Sciatic nerve (tissue), 2 donors: ENCODE measurements around the gene SAMD9. TPM values are rescaled to one million over a fixed set of nuclear protein-coding genes. Genes with fewer than 3 reads are reported as not detected.
"Not testable (repeated sequence)": the region's sequence is repeated elsewhere in the genome, so short reads cannot be mapped to it uniquely, and the experiment has no call there.

Source experiments
- ATAC-seq: fragments of 200-7000 bp; cut with Tn5 transposase; one replicate; pipeline ENCODE4 v1.9.1; 2020; ENCODE audit warnings: mild to moderate bottlenecking, moderate library complexity
- DNase-seq: peaks from one replicate; pipeline ENCODE4 v3.0.0-alpha.2; 2020; ENCODE audit warnings: low spot score
- intact Hi-C: fragments of 100-400 bp; cut with DNase I; formaldehyde crosslinking; loops from one replicate; pipeline ENCODE4 v1.14.2; 2022
- total RNA-seq: library from RNA; stranded (reverse); fragmentation: NEBNext Ultra II Directional; extraction: Animal tissue kit (Norgen Biotek cat#: 25700); gene quantifications from one replicate; pipeline ENCODE4 v1.2.1, GENCODE V29; 2021
- donor health status: DM: no; HTN: no; CAD: no.
- donor health status: DM: no; HTN: no; CAD: no.

The SAMD9 gene
- 10.2 TPM for total RNA-seq

DNA sequence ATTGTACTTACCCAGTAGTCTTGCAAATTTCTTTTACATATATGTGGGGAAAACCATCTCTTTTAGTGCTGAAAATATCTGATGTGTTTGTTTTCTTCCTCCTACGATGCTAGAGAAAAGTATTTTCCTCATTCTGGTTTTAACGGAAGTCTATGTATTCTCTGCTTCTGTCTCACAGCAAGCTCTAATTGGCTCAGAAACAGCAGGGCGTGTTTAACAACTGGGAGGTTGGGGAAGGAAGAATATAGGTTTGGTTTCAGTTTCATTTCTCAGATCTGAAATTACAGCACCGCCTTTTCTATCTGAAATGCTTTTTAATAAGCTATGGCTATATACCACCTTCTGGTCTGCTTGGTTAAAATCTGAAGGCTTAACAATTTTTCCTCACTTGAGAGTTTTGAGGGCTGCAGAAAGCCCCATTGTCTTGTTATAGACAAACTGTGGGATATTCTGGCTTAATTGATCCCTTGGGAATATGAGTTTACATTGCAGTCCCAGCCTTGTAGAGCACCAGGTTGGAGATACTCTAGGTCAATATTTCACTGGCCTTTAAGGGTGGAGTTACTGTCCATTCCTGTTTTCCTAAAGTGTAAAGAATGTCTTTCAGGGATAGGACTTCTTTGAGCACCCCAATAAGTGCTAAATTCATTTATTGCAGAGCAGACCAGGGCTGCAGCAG, at the start of gene SAMD9:
Gene SAMD9, minus strand, starts transcription at position 128 of the 679 bp plus-strand sequence. CDS start 11,882 bp downstream, outside the sequence.
- DNase-seq (no peak), ATAC-seq (peak; percentile 97)
- intact Hi-C loops = no loop called here

DNA sequence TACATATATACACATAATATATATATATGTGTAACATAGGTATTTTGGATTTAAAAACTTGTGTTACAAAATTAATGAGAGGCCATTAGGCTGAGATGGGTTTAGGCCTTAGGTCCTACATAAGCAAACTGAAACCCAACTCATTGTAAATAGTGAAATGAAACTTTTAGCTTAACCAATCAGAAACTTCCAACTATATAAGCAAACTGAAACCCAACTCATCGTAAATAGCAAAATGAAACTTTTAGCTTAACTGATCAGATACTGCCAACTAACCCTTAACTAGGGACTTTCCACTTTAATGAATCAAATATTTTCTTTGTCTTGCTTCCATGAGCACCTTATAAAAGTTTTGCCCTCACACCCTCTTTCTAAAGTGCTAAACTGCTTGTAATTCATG, 47.7 kb upstream of the SAMD9 start:
- DNase-seq (no peak), ATAC-seq (no peak)
- intact Hi-C loops = no loop called here

DNA sequence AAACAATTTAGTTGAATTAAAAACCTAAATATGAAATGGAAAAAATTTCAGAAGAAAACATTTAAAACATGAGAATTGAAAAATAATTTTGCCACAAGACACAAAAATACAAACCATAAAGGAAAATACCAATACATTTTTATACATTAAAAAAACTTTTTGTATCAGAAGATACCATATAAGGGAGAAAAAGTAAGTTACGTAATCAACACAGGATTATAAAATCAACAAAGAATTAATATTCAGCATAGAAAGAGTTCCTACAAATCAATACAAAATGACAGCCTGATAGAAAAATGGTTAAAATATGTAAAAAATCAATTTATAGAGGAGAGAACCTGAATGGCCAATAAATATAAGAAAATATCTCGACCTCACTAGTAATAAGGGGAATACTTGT, 47.0 kb upstream of the SAMD9 start:
- intact Hi-C loops = no loop called here
- DNase-seq = no peak
- no peak for ATAC-seq

DNA sequence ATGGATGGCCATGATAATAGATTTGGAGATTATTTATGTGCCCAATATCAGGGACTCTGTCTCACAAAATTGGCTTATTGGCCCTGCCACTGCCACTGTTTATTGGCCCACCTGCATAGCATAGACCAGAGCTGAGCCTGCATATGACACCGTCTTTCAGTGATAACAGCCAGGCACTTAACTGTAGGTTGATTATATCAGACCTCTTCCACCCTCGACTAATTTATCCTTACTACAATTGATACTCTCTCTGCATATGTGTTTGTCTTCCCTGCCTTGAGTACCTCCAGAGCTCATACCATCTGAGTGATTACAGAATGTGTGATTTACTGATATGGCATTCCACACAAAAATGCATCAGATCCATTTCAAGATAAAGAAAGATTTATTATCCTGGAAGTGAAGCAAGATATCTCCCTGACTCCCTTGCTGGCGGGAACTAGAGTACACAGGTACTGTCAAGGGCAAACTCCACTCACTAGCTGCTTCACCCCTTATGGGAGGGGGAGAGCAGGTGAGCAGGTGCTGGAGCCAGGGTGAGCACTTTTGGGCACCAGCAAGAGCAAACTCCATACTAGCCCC, 43.5 kb upstream of the SAMD9 start:
- ATAC-seq (no peak), DNase-seq (no peak)
- intact Hi-C loops = no loop called here

DNA sequence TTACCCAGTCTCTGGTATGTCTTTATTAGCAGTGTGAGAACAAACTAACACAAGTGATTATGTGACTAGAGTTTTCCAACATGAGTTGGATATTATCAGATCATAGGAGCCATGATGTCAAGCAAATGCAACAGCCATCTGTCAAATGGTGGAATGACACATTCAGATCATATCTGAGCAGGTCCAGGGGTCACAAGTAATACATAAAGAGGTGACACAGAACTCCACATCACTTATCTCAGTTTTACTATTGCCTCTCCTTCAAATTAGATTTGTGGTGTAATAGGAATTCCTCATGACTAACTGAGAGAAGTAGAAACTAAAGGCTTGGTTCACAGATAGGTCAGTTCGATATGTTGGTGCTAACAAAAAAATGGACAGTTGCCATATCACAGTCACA, 42.6 kb upstream of the SAMD9 start:
- no peak for ATAC-seq
- intact Hi-C loops = no loop called here
- no peak for DNase-seq

DNA sequence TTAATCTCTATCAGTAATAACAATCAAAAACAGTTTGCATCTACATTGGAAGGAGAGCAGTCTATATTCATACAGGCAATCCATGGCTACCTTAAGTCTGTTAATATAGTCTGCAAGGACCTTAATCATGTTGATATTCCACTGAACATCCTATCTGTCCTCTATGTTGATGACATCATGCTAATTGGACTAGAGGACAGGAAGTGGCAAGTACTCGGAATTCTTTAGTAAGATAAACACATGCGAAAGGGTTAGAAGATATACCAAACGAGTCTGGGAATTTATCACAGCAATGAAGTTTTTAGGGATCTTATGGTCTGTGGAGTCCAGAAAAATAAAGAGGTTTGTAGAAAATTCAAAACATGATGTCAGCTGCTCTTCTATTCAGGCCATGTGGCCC, 41.7 kb upstream of the SAMD9 start:
- DNase-seq (no peak), ATAC-seq (no peak)
- intact Hi-C loops = no loop called here

DNA sequence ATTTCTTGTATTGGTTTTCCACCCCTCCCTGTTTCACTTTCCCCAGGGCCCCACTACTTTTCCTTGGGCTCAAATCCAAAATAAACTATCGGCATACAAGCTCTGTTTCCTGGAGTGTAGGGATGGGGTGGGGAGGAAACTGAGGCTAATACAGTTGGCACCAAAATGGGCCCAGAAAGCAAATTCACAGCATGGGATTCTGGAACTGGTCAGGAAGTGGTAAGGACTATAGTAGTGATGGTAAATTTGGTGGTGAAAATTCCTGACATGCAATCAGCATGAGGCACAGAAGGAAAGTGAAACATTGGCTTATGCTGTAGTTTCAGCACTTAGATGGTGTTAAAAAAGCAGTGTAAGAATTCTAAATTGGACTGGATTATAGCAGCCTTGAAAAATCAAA, 39.1 kb upstream of the SAMD9 start:
- DNase-seq (no peak), ATAC-seq (no peak)
- intact Hi-C loops = no loop called here

DNA sequence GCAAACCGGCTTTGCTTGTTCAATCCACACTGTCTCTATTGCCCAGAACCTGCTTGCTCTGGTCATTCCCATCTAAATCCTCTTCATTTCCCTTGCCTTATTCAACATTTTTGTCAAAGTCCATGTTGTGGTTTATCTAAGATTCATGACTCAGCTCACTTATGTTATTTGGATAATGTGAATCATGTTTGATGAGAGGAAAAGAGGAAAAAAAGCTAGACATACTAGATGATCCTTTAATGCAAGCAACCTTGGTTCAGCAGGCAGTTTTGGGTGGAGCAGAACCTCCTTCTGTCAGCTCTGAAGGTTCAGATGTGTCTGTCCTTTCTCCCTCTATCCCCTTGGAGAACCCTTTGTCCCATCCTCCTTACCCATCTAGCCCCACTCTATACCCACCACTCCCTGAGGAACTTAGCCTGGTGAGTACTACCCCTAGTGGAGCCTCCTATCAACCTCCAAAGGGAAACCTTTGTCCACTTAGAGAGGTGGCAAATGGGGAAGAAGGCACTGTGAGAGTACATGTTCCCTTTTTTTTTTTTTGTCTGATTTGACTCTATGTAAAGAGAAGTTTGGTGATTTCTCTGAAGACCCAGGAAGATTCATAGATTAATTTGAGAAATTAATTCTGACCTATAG, 32.5 kb upstream of the SAMD9 start:
- intact Hi-C loops = no loop called here
- DNase-seq = no peak
- ATAC-seq = no peak

DNA sequence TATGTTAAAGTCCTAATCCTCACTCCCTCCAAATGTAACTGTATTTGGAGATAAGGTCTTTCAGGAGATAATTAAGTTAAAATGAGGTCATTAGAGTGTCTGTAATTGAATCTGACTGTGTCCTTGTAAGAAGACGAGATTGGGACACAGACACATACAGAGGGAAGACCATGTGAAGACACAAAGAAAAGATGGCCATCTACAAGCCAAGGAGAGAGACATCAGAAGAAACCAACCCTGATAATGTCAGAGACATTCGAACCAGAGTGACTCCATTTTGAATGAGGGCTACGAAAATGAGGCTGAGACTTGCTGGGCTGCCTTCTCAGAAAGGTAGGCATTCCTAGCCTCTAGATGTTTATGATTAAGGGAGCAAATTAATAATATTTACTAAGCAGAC, 30.9 kb upstream of the SAMD9 start:
- intact Hi-C loops = no loop called here
- ATAC-seq = no peak

DNA sequence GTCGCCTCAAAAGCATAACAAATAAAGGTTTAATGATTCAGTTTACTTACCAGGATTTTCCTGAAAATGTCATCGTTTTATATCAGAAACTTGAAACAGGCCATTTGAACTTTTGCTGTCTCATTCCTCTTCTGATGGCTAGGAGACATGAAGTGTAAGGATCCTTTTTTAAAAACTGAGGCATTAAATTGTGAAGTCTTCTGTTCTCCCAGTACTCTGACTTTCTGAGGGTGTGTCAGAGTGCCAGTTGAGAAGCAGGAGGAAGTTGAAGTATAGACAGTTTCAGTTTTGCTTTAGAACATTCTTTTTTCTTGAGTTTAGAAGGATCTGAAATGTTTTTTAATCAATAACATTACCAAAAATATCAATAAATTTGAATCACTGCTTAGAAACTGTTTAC, 30.4 kb upstream of the SAMD9 start, which contains the start of gene SAMD9L:
Gene SAMD9L, minus strand, starts transcription at position 242 of the 400 bp plus-strand sequence. CDS start 12,414 bp downstream, outside the sequence.
- ATAC-seq = peak; percentile 78
- DNase-seq = no peak
- intact Hi-C loops = no loop called here

More for the DNA sequence above, 30.9 kb upstream of the SAMD9 start:
- DNase-seq = no peak

DNA sequence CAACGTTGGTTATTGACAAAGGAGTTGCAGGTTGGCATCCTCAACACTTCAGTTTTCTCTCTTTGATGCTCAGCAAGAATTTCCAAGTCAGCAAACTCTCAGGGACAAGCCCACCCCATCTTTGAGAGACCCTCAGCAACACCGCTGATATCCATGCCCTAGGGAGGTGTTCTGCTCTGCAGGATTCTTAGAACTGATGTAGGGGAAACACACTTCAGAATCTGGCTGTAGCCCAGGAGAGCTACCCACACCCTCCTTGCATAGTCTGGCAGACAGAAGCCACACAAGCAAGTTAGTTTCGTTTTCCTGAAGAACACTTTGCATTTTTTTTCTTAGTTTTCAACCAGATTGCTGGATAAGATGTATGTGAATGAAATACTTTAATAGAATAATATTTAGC, 29.6 kb upstream of the SAMD9 start:
- peak; percentile 82 for ATAC-seq
- peak; percentile 48 for DNase-seq
- intact Hi-C loops = no loop called here

DNA sequence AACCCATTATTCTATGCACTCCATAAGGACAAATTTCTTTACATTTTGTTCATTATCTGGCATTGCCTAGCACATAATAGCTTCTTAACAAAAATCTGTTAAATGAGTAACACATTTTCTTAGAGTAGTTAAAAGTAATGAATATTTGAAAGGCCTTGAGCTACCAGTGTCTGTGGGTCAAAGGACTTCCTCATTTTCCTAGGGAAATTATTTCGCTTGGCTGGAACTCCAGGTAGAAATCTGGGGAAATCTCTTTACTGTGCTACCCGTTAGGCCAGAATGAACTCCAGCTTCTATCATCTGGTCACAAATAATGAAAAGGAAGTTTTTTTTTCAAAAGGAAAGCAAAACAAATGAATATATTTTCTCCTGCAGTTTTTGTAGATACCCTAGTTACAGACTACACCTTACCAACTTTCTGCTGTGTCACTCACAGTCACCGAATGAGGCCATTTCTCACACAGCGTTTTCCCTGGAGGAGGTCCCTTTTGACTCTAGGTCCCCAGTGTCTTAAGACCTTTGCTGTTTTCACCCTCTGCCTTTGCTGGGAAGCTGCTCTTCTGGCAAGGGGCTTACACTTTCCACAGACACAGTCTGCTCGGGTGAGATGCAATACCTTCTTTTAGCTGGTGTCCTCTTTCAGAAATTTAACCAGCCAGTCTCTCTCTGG, 28.8 kb upstream of the SAMD9 start:
- ATAC-seq (peak; percentile 32), DNase-seq (no peak)
- intact Hi-C loops = no loop called here

DNA sequence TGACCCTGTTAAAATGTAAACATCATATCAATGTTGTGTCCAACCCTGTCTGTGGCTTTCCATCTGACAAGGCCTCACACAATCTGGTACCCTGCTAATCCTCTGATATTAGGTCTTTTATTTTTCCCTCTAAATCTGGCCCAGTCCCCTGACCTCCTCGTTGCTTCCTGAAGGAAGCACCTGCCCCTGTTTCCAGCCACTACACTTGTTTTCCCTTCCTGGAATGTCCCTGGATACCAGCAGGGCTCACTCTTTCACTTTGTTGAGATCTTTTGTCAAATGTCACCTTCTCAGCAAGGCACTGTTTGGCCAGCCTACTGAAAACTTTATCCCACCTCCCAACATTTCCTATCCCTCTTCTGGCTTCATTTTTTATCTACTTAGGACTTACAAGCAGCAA, 28.3 kb upstream of the SAMD9 start:
- intact Hi-C loops = no loop called here
- DNase-seq = no peak
- no peak for ATAC-seq

DNA sequence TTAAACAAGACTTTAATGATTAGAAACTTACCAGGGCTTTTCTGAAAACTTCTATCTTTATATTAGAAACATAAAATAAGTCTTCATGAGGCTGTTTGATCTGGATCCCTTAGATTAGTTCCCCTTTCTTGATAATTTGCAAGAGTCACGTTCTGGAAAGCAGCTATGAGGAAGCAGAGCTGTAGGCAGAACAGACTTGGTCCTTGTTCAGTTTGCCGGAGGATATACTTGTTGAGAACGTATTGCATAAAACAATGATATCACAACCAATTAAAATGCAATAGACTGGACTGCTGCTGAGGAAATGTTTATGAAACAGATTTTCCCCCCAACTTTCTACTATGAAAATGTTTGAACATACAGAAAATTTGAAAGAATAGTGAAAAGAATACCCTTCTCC, 27.6 kb upstream of the SAMD9 start:
- DNase-seq (no peak), ATAC-seq (no peak)
- intact Hi-C loops = no loop called here

DNA sequence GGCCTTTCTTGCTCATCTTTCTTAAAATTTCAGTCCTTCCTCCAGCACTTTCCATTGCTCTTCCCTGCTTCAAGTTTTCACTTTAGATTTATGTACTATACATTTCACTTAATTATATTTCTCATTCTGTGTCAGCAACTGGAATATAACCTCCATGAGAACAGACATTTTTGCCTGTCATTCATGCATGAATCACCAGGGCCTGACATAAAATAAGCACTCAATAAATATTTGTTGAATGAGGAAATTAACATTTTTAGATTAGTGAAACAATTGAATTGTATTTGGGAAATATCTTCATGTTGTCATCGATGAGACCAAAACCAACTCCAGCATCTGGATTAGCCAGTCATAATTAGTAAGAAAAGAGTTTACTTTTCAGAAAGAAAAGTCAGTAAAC, 24.3 kb upstream of the SAMD9 start:
- intact Hi-C loops = no loop called here
- no peak for ATAC-seq
- DNase-seq = no peak

DNA sequence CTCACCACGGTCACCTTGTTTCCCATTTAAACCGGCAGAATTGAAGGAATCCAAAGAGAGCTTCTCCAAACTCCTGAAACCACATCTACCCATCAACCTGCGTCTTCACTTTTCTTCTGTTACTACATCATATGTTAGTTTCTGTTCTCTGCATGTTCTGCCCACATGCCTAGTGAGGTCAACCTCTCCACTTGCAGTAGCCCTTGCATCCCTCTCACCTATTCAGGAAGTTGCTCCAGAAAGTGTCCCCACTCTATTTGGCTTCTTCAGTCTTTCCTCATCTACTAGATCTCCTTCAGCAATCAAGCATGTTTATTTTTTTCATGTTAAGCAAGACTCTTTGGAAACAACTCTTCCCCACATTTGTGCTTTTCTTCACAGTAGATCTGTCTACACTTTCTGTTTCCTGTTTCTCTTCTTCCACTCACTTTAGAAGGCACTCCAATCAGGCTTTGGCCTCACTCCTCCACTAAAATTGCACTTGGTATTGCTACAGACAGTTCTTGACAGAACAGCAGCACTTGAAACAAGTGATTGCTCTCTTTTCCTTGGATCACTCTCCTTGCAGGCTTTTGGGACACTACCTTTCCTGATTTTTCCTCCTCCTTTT, 22.9 kb upstream of the SAMD9 start:
- intact Hi-C loops = no loop called here
- ATAC-seq = no peak

DNA sequence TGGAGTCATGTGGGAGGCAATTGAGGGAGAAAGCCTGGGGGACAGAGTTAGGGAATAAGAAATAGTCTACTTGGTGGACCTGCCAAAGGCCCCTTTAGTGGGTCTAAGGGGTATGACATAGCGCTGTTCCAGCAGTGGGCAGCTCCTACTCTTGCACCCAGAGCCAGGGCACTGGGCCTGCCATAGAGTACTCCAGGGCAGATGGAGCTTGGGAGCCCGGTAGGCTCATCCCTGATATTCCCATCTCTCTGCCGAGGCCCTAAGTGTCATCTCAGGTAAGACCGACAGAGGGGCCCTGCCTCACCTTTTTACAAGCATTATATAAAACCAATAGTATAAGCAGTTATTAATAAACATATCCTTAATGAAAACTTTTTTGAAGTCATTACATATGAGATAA, 20.8 kb upstream of the SAMD9 start:
- ATAC-seq (no peak), DNase-seq (no peak)
- intact Hi-C loops = no loop called here

More for the DNA sequence above, 22.9 kb upstream of the SAMD9 start:
- no peak for DNase-seq

DNA sequence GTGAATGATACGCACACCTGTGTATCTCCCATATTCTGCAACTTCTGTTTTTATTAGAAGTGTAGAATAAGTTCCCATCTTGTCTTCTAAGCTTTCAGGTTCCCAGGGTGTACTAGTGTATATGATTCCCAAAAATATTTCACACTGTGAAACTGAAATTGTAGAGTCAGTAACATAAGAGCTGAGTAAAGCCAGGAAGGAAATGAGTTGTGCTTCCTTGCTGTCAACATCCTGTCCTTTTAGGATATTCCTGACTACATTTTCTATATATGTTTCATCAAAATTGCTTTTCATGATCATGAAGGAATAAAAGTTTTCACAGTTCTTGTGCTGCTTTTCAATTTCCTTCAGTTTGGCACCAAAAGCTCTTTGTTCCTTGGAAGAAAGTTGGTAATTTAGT, 15.2 kb upstream of the SAMD9 start:
- intact Hi-C loops = no loop called here
- DNase-seq = no peak
- no peak for ATAC-seq

DNA sequence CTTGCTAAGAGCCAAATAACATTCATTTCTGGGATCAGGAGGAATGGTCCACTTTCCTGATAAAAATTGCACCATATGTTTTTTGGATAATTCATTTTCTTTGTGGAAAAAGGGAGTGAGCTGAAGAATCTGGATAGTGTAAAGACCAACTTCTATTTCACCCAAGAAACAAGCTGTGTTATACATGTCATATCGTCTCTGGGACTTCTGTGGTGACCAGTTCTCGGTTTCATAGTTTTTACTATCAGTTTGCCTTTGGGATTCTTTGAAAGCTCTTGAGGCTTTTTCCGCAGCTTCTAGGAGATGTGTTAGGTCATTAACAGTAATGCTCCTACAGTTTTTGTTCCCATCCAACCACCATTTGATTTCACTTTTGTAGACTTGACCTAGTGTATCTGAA, 14.4 kb upstream of the SAMD9 start:
- ATAC-seq = no peak
- DNase-seq = no peak
- intact Hi-C loops = no loop called here

DNA sequence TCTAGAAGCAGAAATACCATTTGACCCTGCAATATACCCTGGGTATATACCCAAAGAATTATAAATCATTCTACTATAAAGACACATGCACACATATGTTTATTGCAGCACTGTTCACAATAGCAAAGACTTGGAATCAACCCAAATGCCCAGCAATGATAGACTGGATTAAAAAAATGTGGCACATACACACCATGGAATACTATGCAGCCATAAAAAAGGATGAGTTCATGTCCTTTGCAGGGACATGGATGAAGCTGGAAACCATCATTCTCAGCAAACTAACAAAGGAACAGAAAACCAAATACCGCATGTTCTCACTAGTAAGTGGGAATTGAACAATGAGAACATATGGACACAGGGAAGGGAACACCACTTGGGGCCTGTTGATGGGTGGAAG, 9.2 kb upstream of the SAMD9 start:
- DNase-seq, ATAC-seq, intact Hi-C loops: not testable (repeated sequence)
